ENCODE results near the gene GRIK3.

GRCh38 chr1:36920801-36921405, 113.4 kb downstream of the GRIK3 start:
- no peak for TF ChIP-seq CTCF (conservative IDR thresholded peaks at IDR 0.05; ENCODE audit: low read length)
- no peak for TF ChIP-seq EZH2phosphoT487 (IDR thresholded peaks at IDR 0.05; ENCODE audit: borderline replicate concordance, low read depth, low read length)

All from OCI-LY7 (cell line).